IPS-NIHi11 (cell line): ENCODE data around the gene ITGB6.

ENCODE experiments used
- DNase-seq: peaks from one replicate; pipeline ENCODE4 v3.0.0; 2012; ENCODE audit warnings: mixed read lengths, low spot score

The ITGB6 gene

GRCh38 chr2:160087854-160088745 lies 112.0 kb downstream of the ITGB6 start:
- DNase-seq = peak; percentile 24

- no peak for DNase-seq
Measured at GRCh38 chr2:160085662-160086061, 114.4 kb downstream of the ITGB6 start.

- DNase-seq = peak; percentile 41
Measured at GRCh38 chr2:160077912-160078810, 121.9 kb downstream of the ITGB6 start.

GRCh38 chr2:160076914-160077313 lies 123.2 kb downstream of the ITGB6 start:
- DNase-seq = no peak

- DNase-seq = no peak
Measured at GRCh38 chr2:160076241-160076640, 123.8 kb downstream of the ITGB6 start.

GRCh38 chr2:160075171-160075570 lies 124.9 kb downstream of the ITGB6 start:
- no peak for DNase-seq

- DNase-seq = no peak
Measured at GRCh38 chr2:160073284-160073888, 126.7 kb downstream of the ITGB6 start.

- DNase-seq = no peak
Measured at GRCh38 chr2:160068906-160069305, 131.2 kb downstream of the ITGB6 start.

- no peak for DNase-seq
Measured at GRCh38 chr2:160064916-160065315, 135.2 kb downstream of the ITGB6 start.

GRCh38 chr2:160063879-160064612 lies 136.0 kb downstream of the ITGB6 start:
- DNase-seq = no peak

GRCh38 chr2:160063271-160063670 lies 136.8 kb downstream of the ITGB6 start:
- no peak for DNase-seq

GRCh38 chr2:160062292-160063005 lies 137.6 kb downstream of the ITGB6 start, which contains the start of gene PLA2R1:
Gene PLA2R1, minus strand, starts transcription at chr2:160062615. Its CDS starts 212 bp downstream, at chr2:160062403.
- DNase-seq = peak; percentile 75

- no peak for DNase-seq
Measured at GRCh38 chr2:160061944-160062291, 138.2 kb downstream of the ITGB6 start.

- DNase-seq = no peak
Measured at GRCh38 chr2:160061533-160061932, 138.5 kb downstream of the ITGB6 start.

GRCh38 chr2:160060297-160060696 lies 139.8 kb downstream of the ITGB6 start:
- no peak for DNase-seq

- no peak for DNase-seq
Measured at GRCh38 chr2:160057356-160057755, 142.7 kb downstream of the ITGB6 start.

GRCh38 chr2:160055726-160056108 lies 144.4 kb downstream of the ITGB6 start:
- peak; percentile 34 for DNase-seq

- peak; percentile 72 for DNase-seq
Measured at GRCh38 chr2:160054984-160055725, 144.9 kb downstream of the ITGB6 start.

- no peak for DNase-seq
Measured at GRCh38 chr2:160053946-160054345, 146.1 kb downstream of the ITGB6 start.

- DNase-seq = no peak
Measured at GRCh38 chr2:160052531-160052930, 147.5 kb downstream of the ITGB6 start.
